Measurements from ENCODE around the gene SKAP1. TPM values are rescaled to one million over a fixed set of nuclear protein-coding genes. Genes with fewer than 3 reads are reported as not detected.

SKAP1 gene
- total RNA-seq, 1 donor from 2014 or later: 5.1 TPM

DNA sequence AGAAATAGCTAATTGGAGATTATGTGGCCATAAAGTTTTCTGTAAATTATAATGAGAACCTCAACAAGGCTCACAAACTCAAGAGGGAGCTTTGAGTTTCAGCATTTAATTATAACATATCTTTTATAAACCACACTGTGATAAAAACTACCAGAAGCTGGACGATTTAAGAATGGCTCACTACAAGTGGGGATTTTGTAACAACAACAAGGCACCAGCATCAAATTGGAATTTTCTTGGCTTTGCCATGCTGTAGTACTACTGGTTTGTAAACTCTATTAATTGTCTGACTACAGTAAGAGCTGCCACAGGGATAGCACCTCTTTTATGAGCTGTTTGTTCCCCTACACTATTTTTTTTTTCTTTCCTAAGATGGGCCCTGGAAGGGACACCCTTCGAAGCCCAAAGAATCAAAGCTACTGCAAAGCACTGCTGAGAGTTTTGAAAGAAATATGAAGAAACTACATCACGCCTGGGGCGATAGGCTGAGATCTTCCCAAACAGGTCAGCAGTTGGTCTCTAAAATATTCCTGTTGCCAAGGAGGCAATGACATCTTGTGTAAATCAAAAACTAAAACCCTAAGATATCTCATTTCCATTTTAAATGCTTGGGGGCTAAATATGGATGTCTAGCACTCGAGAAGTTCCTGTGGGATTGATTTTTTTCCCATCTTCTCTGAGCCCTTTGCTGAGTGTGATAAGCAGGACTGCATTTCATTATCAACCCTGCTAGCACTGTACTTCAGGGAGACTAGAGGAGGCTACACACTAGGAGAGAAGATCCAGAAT lies 40.9 kb downstream of the SKAP1 start:
- Histone ChIP-seq H3K9me3 (no peaks in the 10 kb centered on the region), H3K27me3 (peaks cover 45% of the 10 kb centered on the region), H3K27ac (no peak overlapping the region), H3K4me1 (no peaks in the 10 kb centered on the region), H3K4me3 (no peak overlapping the region), H3K36me3 (no peaks in the 10 kb centered on the region)
- intact Hi-C loops (cut with DNase I): loop anchor here (10.0 kb wide), 1 partner anchor 66 kb away; no protein-coding TSS in a partner anchor
- DNase-seq (no peak), ATAC-seq (no peak)
- TF ChIP-seq, protein P1, sequence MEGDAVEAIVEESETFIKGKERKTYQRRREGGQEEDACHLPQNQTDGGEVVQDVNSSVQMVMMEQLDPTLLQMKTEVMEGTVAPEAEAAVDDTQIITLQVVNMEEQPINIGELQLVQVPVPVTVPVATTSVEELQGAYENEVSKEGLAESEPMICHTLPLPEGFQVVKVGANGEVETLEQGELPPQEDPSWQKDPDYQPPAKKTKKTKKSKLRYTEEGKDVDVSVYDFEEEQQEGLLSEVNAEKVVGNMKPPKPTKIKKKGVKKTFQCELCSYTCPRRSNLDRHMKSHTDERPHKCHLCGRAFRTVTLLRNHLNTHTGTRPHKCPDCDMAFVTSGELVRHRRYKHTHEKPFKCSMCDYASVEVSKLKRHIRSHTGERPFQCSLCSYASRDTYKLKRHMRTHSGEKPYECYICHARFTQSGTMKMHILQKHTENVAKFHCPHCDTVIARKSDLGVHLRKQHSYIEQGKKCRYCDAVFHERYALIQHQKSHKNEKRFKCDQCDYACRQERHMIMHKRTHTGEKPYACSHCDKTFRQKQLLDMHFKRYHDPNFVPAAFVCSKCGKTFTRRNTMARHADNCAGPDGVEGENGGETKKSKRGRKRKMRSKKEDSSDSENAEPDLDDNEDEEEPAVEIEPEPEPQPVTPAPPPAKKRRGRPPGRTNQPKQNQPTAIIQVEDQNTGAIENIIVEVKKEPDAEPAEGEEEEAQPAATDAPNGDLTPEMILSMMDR (IDR thresholded peaks at IDR 0.05): no peak

DNA sequence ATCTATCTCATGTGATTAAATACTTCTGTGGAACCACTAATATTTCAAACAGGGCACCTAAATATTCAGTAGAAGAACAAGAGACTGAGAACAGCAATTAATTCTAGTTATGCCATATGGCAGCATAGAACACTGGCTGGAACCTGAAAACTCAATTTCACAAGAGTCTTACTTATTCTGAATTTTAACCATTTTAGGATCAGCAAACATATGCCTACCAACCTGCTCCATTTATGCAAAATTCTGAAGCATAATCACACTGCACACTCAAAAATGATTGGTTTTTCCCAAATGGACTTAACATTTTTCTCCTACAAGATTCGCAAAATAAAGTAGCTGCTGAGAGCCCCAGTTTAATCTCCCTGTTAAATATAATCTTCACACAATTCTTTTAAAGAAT lies 43.2 kb downstream of the SKAP1 start:
- no peaks in the 10 kb centered on the region for H3K9me3 ChIP-seq
- ATAC-seq (no peak), DNase-seq (no peak)
- H3K36me3 ChIP-seq: no peaks in the 10 kb centered on the region
- no peak overlapping the region for H3K27ac ChIP-seq
- H3K4me3 ChIP-seq: no peak overlapping the region
- no peaks in the 10 kb centered on the region for H3K4me1 ChIP-seq
- peaks cover 51% of the 10 kb centered on the region for H3K27me3 ChIP-seq
- intact Hi-C loops (cut with DNase I): loop anchor here (10.0 kb wide), 1 partner anchor 68 kb away; no protein-coding TSS in a partner anchor
- TF ChIP-seq, protein P1 (IDR thresholded peaks at IDR 0.05): no peak

DNA sequence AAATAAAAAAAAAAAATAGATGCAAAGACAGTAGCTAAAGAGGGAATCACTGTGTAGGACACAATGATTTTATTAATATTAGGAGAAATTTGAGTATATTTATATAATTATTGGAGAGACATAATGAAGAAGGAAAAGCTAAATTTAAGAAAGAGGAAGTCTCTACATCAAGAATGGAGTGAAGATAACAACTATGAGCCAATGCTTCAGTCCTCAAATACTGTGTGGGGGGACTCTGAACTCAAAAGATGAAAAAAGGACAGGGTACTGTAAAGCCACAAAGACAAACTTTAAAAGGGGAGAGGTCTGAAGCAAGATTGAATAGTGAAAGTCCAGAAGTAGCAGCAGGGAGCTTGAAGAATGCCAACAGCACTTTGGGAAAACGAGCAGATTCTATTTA lies 44.7 kb downstream of the SKAP1 start:
- H3K9me3 ChIP-seq: no peaks in the 10 kb centered on the region

DNA sequence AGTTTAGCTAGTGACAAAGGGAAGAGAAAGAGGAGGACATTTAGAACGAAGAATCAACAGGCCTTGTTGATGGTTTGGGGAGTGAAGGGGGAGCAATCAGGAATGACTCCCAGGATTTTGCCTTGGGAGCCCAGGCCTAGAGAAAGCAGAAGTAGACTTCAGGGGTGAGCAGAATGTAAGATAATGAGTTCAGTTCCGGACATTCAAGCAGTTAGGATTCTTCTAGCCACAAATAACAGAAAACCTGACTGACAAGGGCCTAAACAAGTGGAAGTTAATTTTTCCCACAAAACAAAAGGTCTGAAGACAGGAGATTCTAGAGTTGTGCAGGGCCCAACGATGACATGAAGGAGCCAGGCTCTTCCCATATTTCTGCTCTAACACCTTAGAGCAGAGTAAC lies 45.9 kb downstream of the SKAP1 start:
- H3K36me3 ChIP-seq: no peaks in the 10 kb centered on the region
- no peak overlapping the region for H3K4me3 ChIP-seq
- ATAC-seq: no peak
- DNase-seq: no peak
- H3K27me3 ChIP-seq: peaks cover 53% of the 10 kb centered on the region
- H3K27ac ChIP-seq: no peak overlapping the region
- H3K9me3 ChIP-seq: no peaks in the 10 kb centered on the region
- no peaks in the 10 kb centered on the region for H3K4me1 ChIP-seq
- TF ChIP-seq, protein P1 (IDR thresholded peaks at IDR 0.05): no peak
- intact Hi-C loops (cut with DNase I): loop anchor here (10.0 kb wide), 1 partner anchor 71 kb away; no protein-coding TSS in a partner anchor

More for the DNA sequence above, 44.7 kb downstream of the SKAP1 start:
- Histone ChIP-seq H3K4me1 (no peaks in the 10 kb centered on the region), H3K27ac (no peak overlapping the region), H3K4me3 (no peak overlapping the region), H3K27me3 (peaks cover 56% of the 10 kb centered on the region), H3K36me3 (no peaks in the 10 kb centered on the region)
- DNase-seq (no peak), ATAC-seq (no peak)
- TF ChIP-seq, protein P1 (IDR thresholded peaks at IDR 0.05): no peak
- intact Hi-C loops (cut with DNase I): loop anchor here (10.0 kb wide), 1 partner anchor 69 kb away; no protein-coding TSS in a partner anchor

DNA sequence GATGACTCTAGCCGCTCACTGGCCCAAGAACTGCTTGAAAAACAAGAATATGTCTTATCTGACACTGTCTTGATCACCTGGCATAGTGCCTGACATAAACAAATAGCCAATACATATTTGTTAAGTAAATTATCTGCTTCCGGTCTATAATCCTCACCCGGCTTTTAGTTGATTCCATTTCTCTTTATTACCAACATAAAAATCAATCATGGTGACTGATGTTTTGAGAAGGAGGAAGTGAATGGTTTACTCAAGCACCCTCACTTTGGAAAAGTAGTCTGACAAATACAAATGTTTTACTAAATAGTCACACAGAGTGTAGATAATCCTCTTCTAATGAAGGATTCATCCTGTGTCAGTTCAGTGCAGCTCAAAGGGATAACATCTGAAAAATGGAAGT lies 47.0 kb downstream of the SKAP1 start:
- TF ChIP-seq, protein P1 (IDR thresholded peaks at IDR 0.05): no peak
- Histone ChIP-seq H3K27me3 (peaks cover 50% of the 10 kb centered on the region), H3K4me1 (no peaks in the 10 kb centered on the region), H3K36me3 (no peaks in the 10 kb centered on the region), H3K27ac (no peak overlapping the region), H3K4me3 (no peak overlapping the region), H3K9me3 (no peaks in the 10 kb centered on the region)
- intact Hi-C loops (cut with DNase I): loop anchor here (10.0 kb wide), 1 partner anchor 72 kb away; no protein-coding TSS in a partner anchor
- DNase-seq (no peak), ATAC-seq (no peak)
